NCI-H226 (cell line): ENCODE results near the gene UCN3.
A peak's percentile ranks its signal among the peaks of the same experiment; 100 is the strongest.
"Not testable (repeated sequence)": the region's sequence is repeated elsewhere in the genome, so short reads cannot be mapped to it uniquely, and the experiment has no call there.

Source experiments
- DNase-seq: peaks from one replicate; pipeline ENCODE4 v3.0.0-alpha.2; 2015

Gene UCN3

DNA sequence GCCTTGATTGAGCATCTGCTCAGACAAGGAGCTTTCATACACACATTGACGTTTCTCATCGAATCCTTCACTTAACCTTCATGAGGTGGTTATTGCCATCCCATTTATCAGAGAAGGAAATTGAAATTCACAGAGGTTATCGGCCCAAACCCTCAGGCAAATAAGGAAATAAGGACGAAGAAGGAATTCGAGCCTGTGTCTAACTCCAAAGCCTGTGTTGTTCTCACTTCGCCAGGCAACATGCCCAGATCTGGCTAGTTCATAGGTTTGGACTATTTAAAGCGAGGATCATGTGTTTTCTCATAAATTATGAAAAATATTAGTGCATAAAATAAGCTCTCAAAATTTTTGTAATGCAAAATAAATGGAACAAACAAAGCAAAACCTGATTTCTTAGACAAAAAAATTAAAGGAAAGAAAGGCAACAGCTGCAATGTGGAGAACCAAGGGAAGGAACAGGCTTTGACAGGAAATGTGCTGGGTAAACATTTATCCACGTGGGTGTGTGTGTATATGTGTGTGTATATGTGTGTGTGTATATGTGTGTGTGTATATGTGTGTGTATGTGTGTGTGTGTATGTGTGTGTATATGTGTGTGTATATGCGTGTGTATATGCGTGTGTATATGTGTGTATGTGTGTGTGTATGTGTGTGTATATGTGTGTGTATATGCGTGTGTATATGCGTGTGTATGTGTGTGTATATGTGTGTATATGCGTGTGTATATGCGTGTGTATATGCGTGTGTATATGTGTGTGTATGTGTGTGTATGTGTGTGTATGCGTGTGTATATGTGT, 4.8 kb downstream of the UCN3 start:
- DNase-seq = no peak

DNA sequence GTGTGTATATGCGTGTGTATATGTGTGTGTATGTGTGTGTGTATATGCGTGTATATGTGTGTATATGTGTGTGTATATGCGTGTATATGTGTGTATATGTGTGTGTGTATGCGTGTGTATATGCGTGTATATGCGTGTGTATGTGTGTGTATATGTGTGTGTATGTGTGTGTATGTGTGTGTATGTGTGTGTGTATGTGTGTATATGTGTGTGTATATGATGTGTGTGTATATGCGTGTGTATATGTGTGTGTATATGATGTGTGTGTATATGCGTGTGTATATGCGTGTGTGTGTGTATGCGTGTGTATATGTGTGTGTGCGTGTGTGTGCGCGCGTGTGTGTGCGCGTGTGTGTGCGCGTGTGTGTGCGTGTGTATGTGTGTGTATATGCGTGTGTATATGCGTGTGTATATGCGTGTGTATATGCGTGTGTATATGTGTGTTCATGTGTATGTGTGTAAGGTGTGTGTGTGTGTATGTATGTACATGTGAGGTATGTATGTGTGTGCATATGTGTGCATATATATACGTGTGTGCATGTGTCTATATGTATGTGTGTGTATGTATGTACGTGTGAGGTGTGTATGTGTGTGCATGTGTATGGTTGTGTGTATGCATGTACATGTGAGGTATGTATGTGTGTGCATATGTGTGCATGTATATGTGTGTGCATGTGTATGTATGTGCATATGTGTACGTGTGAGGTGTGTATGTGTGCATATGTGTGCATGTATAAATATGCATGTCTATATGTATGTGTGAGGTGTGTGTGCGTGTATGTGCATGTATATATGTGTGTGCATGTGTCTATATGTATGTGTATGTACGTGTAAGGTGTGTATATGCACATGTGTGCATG, 6.0 kb downstream of the UCN3 start:
- DNase-seq = no peak

DNA sequence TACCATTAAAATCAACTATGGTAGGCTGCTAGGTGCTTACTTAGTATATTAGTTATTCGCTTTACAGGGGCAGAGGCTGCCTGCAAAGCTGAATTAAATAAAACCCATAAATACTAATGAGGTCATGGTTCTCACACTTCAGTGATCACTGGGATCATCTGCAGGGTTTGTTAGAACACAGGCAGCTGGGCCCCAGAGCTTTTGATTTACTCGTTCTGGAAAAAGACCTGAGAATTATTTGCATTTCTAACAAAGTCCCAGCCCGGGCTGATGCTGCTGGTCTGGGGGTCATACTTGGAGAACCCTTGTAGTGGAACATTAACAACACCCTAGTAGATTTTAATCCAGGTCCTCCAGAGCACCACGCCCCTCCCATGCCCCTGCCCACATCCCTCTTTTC, 8.5 kb downstream of the UCN3 start:
- DNase-seq = no peak

DNA sequence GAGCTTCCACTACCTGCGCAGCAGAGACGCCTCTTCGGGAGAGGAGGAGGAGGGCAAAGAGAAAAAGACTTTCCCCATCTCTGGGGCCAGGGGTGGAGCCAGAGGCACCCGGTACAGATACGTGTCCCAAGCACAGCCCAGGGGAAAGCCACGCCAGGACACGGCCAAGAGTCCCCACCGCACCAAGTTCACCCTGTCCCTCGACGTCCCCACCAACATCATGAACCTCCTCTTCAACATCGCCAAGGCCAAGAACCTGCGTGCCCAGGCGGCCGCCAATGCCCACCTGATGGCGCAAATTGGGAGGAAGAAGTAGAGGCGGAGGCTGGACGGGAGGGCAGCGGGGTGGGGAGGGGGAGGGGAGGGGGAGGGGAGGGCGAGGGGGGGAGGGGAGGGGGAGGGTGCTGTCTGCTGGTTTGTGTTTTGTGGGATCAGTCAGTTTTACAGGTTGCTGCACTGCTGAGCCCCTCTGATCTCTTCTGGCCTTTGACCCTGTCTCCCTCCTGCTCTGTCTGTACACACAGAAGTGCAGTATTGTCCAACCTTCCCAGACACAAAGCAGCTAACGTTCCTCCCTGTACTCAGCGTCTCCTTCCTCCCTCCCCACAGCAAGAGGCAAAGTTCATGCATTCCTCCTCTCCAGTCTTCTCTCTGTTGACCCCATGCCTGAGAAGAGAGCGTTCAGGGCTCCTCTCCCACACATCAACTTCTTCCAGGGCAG, 9.3 kb downstream of the UCN3 start:
- DNase-seq = no peak

- no peak for DNase-seq
Measured at GRCh38 chr10:5376450-5376849, 11.7 kb downstream of the UCN3 start.

DNA sequence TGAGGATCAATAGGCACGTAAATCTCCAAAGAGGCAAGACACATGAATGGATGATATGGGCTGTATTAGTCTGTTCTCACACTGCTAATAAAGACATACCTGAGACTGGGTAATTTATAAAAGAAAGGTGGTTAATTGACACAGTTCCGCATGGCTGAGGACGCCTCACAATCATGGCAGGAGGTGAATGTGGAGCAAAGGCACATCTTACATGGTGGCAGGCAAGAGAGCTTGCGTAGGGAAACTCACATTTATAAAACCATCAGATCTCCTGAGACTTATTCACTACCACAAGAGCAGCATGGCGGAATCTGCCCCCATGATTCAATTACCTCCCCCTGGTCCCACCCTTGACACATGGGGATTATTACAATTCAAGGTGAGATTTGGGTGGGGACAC, 14.4 kb downstream of the UCN3 start:
- DNase-seq = not testable (repeated sequence)

DNA sequence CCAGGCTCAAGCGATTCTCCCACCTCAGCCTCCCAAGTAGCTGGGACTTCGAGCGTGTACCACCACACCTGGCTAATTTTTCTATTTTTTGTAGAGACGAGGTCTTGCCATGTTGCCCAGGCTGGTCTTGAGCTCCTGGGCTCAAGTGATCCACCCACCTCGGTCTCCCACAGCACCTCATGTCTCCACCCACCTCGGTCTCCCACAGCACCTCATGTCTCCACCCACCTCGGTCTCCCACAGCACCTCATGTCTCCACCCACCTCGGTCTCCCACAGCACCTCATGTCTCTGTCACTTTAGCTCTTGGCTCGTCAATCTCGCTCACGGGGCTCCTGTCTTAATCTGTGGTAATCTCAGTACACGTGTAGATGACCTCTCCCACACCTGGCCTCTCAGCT, 15.6 kb downstream of the UCN3 start:
- DNase-seq = not testable (repeated sequence)

- no peak for DNase-seq
Measured at GRCh38 chr10:5381187-5381586, 16.4 kb downstream of the UCN3 start.

GRCh38 chr10:5385224-5385623, 20.5 kb downstream of the UCN3 start:
- no peak for DNase-seq

- no peak for DNase-seq
Measured at GRCh38 chr10:5387169-5387568, 22.4 kb downstream of the UCN3 start.

DNA sequence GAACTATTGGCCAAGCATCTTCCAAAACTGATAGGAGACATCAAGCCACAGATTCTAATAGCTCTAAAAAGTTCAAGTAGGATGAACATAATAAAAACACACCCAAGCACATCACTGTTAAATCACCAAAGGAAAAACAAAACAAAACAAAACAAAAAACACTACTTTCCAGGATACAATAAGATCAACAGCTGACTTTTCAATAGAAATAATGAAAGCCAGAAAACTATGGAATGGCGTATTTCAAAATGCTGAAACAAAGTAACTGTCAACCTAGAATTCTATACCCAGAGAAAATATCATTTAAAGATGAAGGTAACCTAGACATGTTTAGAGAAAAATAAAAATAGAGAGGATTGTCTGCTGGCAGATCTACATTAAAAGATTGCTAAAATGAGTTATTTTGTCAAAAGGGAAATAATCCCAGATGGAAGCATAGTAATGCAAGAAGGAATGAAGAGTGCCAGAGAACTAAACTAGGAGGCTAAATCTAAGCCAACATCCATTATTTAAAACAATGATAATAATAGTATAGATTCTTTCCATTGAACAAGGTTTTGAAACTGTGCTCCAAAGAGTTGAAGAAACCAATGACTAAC, 25.9 kb downstream of the UCN3 start:
- no peak for DNase-seq

GRCh38 chr10:5391790-5392189, 27.0 kb downstream of the UCN3 start:
- no peak for DNase-seq

GRCh38 chr10:5393529-5393928, 28.8 kb downstream of the UCN3 start:
- DNase-seq = no peak

DNA sequence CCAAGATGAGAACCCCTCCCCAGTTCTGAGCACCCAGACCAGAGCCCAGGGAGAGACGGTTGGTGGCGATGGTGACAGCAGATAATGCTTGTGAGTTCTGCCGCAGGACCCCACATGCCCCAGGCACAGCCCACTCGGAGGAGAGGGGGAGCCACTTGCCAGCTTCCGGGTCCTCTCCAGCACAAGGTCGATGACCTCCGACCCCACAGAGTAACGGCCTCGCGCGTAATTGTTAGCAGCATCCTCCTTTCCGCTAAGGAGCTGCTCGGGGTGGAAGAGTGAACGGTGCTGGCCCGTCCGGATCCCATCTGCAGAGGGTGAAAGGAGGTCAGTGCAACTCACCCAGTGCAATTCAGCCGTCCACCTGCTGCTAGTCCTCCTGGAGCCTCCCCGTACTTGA, 30.4 kb downstream of the UCN3 start:
- no peak for DNase-seq

- peak; percentile 1 for DNase-seq
Measured at GRCh38 chr10:5396556-5397300, 32.0 kb downstream of the UCN3 start.

- no peak for DNase-seq
Measured at GRCh38 chr10:5399332-5399731, 34.6 kb downstream of the UCN3 start.

DNA sequence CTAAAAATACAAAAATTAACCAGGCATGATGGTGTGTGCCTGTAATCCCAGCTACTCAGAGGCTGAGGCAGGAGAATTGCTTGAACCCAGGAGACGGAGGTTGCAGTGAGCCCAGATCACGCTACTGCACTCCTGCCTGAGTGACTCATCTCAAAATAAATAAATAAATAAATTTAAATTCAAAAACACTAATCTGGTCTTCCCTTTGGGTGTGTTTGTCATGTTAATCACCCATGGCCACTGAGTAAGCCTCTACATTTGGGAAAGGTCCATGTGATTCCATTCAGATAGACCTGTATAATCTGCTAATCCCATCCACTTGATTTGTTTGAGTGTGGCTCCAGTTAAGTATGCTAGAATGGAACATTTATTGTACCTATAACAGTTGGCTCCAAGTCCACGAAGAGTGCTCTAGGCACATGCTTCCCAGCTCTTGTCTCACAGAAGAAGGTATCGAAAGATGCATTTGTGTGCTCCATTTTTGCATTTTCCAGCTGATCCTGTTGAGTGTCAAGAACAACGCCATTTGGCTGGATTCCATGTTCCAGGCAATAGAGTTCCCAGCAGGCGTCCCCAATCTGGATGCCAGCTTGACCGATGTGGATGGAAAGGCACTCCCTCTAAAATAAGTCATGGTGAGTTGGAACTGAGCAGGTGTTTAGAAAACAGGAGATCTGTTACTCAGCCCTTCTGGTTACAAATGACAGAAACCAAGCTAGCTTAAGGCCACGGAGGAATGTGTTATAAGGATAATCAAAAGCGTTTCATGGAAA, 35.9 kb downstream of the UCN3 start:
- DNase-seq = no peak

DNA sequence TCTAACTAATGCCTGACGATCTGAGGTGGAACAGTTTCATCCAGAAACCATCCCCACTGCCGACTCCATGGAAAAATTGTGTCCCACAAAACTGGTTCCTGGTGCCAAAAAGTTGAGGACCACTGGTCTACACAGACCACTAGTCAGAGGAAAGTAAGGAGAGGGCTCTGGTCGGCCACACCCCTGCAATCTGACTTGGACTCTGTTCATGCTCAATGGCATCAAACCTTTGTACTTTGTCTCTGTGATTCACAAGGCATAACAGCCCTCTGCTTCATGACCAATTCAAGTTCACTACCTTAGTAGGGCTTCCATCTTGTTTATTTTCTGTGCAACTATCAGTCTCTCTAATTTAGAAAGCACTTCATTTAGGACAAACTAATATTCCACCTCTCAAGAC, 38.0 kb downstream of the UCN3 start:
- DNase-seq = no peak

GRCh38 chr10:5404208-5405041, 39.7 kb downstream of the UCN3 start, which contains the start of gene TUBAL3:
Gene TUBAL3 (minus strand): TSS chr10:5404828. CDS start chr10:5404792, 36 bp downstream.
- peak; percentile 36 for DNase-seq

GRCh38 chr10:5406918-5407317, 42.2 kb downstream of the UCN3 start:
- DNase-seq = no peak
